Measurements from ENCODE around the gene LZTFL1.

The LZTFL1 gene

GRCh38 chr3:45790596-45790995, 51.3 kb downstream of the LZTFL1 start:
- H3K4me3 Mint-ChIP-seq, result no peak overlapping the region
- H3K9me3 Mint-ChIP-seq (ENCODE audit: low read depth), result peaks cover 9% of the 10 kb centered on the region
- peaks cover 18% of the 10 kb centered on the region for H3K27me3 Mint-ChIP-seq
- H3K27ac Mint-ChIP-seq, result no peak overlapping the region
- peaks cover 3% of the 10 kb centered on the region for H3K4me1 Mint-ChIP-seq (ENCODE audit: low read depth)
- H3K36me3 Mint-ChIP-seq, result no peaks in the 10 kb centered on the region

- H3K9me3 Mint-ChIP-seq (ENCODE audit: low read depth), result peaks cover 16% of the 10 kb centered on the region
- peaks cover 1% of the 10 kb centered on the region for H3K36me3 Mint-ChIP-seq
- peaks cover 6% of the 10 kb centered on the region for H3K27me3 Mint-ChIP-seq
- no peak overlapping the region for H3K4me3 Mint-ChIP-seq
- no peak overlapping the region for H3K27ac Mint-ChIP-seq
- H3K4me1 Mint-ChIP-seq (ENCODE audit: low read depth), result no peaks in the 10 kb centered on the region
These were observed 52.6 kb downstream of the LZTFL1 start for GRCh38 chr3:45789235-45789812.

DNA sequence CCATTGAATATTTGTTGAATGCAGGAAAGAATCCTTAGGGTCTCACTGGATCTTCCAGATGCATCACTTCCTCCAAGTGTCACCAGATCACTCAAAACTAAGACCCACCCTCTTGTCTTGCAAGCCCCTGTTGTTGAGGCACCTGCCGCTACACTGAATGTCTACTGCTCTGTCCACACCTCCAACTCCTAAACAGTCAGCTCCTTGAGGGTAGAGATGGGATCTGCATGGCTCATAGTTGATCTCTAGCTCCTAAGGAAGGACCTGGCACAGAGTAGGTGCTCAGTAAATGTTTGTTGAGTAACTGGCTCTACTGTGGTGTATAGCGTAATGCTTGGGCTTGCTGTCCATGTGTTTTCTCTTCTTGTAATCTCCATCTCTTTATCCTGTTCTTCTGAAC, 54.4 kb downstream of the LZTFL1 start:
- Mint-ChIP-seq H3K36me3 (peaks cover 2% of the 10 kb centered on the region), H3K27me3 (no peaks in the 10 kb centered on the region), H3K27ac (no peak overlapping the region), H3K4me3 (no peak overlapping the region), H3K4me1 (ENCODE audit: low read depth) (no peaks in the 10 kb centered on the region), H3K9me3 (ENCODE audit: low read depth) (peaks cover 22% of the 10 kb centered on the region)

GRCh38 chr3:45786801-45787495, 55.0 kb downstream of the LZTFL1 start:
- H3K27ac Mint-ChIP-seq, result no peak overlapping the region
- no peaks in the 10 kb centered on the region for H3K4me1 Mint-ChIP-seq (ENCODE audit: low read depth)
- no peak overlapping the region for H3K4me3 Mint-ChIP-seq
- H3K27me3 Mint-ChIP-seq, result no peaks in the 10 kb centered on the region
- peaks cover 2% of the 10 kb centered on the region for H3K36me3 Mint-ChIP-seq
- peaks cover 22% of the 10 kb centered on the region for H3K9me3 Mint-ChIP-seq (ENCODE audit: low read depth)

DNA sequence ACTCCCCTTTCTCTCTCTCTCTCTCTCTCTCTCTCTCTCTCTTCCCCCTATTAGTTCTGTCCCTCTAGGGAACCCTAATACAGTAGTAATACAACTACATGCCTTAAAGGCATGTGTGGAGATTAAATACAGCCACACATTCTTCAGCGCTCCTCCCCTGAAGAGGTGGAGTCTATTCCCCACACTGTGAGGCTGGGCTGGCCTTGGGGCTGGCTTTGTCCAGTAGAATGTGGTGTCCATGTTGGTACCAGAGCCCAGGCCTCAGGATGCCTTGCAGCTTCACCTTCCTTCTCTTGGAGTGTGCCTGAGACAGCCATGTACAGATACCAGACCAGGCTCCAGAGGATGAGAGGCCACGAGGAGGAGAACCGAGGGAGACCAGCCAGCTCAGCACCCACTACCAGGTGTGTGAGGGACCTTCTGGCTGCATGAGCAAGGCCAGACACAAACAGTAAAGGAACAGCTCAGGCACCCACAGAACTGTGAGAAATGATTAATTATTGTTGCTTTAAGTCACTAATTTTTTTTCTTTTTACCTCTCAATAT, 56.2 kb downstream of the LZTFL1 start:
- H3K4me1 Mint-ChIP-seq (ENCODE audit: low read depth), result no peaks in the 10 kb centered on the region

DNA sequence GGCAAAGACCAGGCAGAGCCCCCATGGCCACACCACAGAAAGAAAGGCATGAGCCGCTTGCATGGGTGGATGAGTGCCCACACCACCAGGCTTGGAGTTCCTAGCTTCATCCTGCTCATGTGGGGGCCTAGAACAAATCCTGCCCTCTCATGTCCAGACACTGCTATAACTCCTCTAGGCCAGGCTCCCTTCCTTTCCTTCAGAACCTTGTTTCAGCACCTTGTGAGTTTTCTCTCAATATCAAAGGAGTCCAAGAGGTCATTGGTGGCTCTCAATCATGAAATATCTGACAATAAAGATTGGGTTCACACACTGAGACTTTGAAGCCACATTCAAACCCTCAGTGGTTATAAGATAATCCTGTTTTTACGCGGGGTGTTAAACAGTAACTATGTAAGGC, 58.3 kb downstream of the LZTFL1 start:
- H3K27me3 Mint-ChIP-seq, result no peaks in the 10 kb centered on the region
- peaks cover 13% of the 10 kb centered on the region for H3K9me3 Mint-ChIP-seq (ENCODE audit: low read depth)
- H3K4me1 Mint-ChIP-seq (ENCODE audit: low read depth), result no peaks in the 10 kb centered on the region
- no peak overlapping the region for H3K4me3 Mint-ChIP-seq
- H3K27ac Mint-ChIP-seq, result no peak overlapping the region
- peaks cover 2% of the 10 kb centered on the region for H3K36me3 Mint-ChIP-seq

More for the DNA sequence above, 56.2 kb downstream of the LZTFL1 start:
- peaks cover 22% of the 10 kb centered on the region for H3K9me3 Mint-ChIP-seq (ENCODE audit: low read depth)
- peaks cover 2% of the 10 kb centered on the region for H3K36me3 Mint-ChIP-seq
- H3K4me3 Mint-ChIP-seq, result no peak overlapping the region
- H3K27me3 Mint-ChIP-seq, result no peaks in the 10 kb centered on the region
- H3K27ac Mint-ChIP-seq, result no peak overlapping the region

DNA sequence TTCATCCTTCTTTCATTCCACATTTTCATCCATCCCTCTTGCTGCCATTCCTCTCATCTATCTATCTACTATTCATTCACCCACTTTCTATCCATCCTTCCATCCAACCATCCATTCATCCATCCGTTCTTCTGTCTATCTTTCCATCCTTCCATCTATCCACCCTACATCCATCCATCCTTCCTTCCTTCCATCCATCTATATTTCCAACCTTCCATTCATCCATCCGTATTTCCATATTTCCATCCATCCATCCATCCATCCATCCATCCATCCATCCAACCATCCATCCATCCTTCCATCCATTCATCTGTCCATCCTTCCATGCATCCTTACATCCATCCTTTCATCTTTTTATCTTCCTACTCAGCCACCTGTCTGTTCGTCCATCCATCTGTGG, 59.5 kb downstream of the LZTFL1 start:
- H3K36me3 Mint-ChIP-seq, result peaks cover 2% of the 10 kb centered on the region
- no peak overlapping the region for H3K27ac Mint-ChIP-seq
- no peaks in the 10 kb centered on the region for H3K4me1 Mint-ChIP-seq (ENCODE audit: low read depth)
- peaks cover 13% of the 10 kb centered on the region for H3K9me3 Mint-ChIP-seq (ENCODE audit: low read depth)
- H3K4me3 Mint-ChIP-seq, result no peak overlapping the region
- no peaks in the 10 kb centered on the region for H3K27me3 Mint-ChIP-seq

- peaks cover 2% of the 10 kb centered on the region for H3K36me3 Mint-ChIP-seq
- no peaks in the 10 kb centered on the region for H3K27me3 Mint-ChIP-seq
- H3K4me3 Mint-ChIP-seq, result no peak overlapping the region
- H3K27ac Mint-ChIP-seq, result no peak overlapping the region
- H3K9me3 Mint-ChIP-seq (ENCODE audit: low read depth), result peaks cover 13% of the 10 kb centered on the region
- H3K4me1 Mint-ChIP-seq (ENCODE audit: low read depth), result no peaks in the 10 kb centered on the region
These were observed 60.1 kb downstream of the LZTFL1 start for GRCh38 chr3:45781841-45782240.

GRCh38 chr3:45781271-45781670, 60.6 kb downstream of the LZTFL1 start:
- Mint-ChIP-seq H3K4me1 (ENCODE audit: low read depth) (no peaks in the 10 kb centered on the region), H3K27me3 (no peaks in the 10 kb centered on the region), H3K27ac (no peak overlapping the region), H3K36me3 (peaks cover 2% of the 10 kb centered on the region), H3K4me3 (no peak overlapping the region), H3K9me3 (ENCODE audit: low read depth) (peaks cover 13% of the 10 kb centered on the region)

- no peak overlapping the region for H3K27ac Mint-ChIP-seq
- no peak overlapping the region for H3K4me3 Mint-ChIP-seq
- peaks cover 13% of the 10 kb centered on the region for H3K9me3 Mint-ChIP-seq (ENCODE audit: low read depth)
- no peaks in the 10 kb centered on the region for H3K4me1 Mint-ChIP-seq (ENCODE audit: low read depth)
- no peaks in the 10 kb centered on the region for H3K27me3 Mint-ChIP-seq
- H3K36me3 Mint-ChIP-seq, result peaks cover 2% of the 10 kb centered on the region
These were observed 61.9 kb downstream of the LZTFL1 start for GRCh38 chr3:45779746-45780735.

DNA sequence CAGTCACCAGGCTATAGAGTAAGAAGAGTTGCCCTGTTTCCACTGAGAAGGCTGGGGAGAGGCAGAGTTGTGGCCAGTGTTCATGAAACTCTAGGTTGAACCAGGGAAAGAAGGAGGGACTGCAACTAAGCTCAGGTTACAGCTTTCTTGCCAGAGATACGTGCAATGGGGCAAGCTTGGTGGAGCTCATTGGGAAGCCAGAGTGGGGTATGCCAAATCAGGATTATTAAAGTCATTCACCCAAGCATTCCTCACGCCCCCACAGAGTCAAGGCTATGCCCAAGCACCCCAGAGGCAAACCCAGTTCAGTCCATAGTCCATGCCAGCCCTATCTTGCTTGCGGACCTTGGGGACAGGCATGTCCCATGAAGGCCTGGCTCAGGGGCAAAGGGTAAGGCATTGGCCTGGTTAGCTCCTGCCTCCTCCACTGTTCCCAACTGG, 63.1 kb downstream of the LZTFL1 start:
- H3K36me3 Mint-ChIP-seq, result no peaks in the 10 kb centered on the region
- peaks cover under 1% of the 10 kb centered on the region for H3K9me3 Mint-ChIP-seq (ENCODE audit: low read depth)
- no peaks in the 10 kb centered on the region for H3K4me1 Mint-ChIP-seq (ENCODE audit: low read depth)
- peaks cover 2% of the 10 kb centered on the region for H3K27me3 Mint-ChIP-seq
- no peak overlapping the region for H3K27ac Mint-ChIP-seq
- no peak overlapping the region for H3K4me3 Mint-ChIP-seq

DNA sequence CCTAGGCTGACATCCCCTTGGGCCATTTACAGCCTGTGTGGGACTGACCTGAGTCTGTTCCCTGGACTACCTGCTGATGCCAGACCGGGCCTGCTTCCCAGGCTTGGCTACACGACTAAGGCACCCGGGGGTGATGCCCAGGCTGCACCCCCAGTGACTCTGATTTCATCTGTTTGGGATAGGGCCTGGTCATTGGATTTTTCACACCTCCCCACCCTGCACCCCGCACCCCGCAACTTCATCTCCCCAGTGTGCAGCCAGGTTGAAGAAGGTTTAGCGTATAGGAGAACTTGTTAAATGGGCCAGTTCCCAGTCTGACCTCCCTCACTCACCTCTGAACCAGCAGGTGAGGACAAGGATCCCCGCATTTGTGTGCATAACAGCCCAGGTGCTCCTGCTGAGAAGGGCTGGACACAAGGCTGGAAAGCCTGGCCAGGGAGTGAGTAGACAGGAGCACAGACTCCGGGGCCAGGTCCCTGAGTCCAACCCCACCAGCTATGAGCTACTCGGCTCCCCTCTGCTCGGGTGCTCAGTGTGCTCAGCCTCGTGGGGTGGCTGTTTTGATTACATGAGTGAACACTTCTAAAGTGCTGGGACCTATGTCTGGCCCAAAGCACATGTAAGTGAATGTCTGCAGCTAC, 64.1 kb downstream of the LZTFL1 start:
- Mint-ChIP-seq H3K9me3 (ENCODE audit: low read depth) (no peaks in the 10 kb centered on the region), H3K4me1 (ENCODE audit: low read depth) (peaks cover 5% of the 10 kb centered on the region), H3K4me3 (no peak overlapping the region), H3K27me3 (peaks cover 2% of the 10 kb centered on the region), H3K27ac (no peak overlapping the region), H3K36me3 (no peaks in the 10 kb centered on the region)

DNA sequence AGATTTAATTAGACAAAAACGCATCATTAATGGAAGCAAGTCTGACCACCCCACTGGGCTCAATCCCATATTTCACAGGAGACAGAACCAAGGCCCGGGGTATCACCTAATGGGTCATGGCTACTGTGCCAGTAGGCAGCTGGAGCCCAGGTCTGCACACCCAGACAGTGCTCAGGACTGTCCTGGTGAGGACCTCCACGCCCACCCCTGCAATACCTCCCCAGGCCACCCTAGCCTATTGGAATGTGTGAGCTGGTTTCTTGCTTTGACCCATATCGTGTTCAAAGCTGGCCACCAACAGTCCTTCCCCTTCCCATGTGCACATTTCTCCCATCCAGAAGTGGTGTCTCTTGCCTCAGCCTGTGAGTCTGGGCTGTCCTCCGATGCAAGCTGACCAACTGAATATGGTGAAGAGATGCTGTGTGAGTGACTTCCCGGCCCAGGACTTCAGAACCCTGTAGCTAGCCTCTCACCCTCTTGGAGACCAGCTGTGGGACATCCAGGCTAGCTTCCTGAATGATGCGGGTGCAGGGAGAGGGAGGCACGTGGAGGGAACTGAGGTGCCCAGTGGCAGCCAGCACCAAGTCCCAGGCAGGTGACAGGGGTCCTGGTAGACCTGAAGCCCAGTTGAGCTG, 64.7 kb downstream of the LZTFL1 start:
- Mint-ChIP-seq H3K4me1 (ENCODE audit: low read depth) (peaks cover 10% of the 10 kb centered on the region), H3K27ac (no peak overlapping the region), H3K4me3 (no peak overlapping the region), H3K36me3 (no peaks in the 10 kb centered on the region), H3K27me3 (peaks cover 2% of the 10 kb centered on the region), H3K9me3 (ENCODE audit: low read depth) (no peaks in the 10 kb centered on the region)

DNA sequence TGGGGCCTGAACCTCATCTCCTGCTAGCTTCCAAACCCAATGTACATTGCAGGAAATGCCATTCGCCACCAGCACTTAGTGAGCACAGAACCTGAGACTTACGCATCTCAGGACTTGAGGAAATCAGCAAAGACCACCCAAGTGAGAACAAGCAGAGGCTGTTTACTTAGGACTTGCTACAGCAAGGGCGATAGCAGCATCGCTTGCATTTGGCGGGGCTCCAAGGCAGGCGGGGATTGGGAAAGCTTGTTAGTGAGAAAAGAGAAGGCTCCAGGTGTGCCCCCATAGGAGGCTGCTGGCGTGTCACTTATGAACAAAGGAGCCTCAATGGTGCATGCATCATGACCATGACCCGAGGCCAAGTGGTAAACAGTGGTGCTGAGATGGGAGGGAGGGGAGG, 65.3 kb downstream of the LZTFL1 start:
- Mint-ChIP-seq H3K4me1 (ENCODE audit: low read depth) (peaks cover 14% of the 10 kb centered on the region), H3K27me3 (peaks cover 2% of the 10 kb centered on the region), H3K4me3 (no peak overlapping the region), H3K27ac (no peak overlapping the region), H3K36me3 (no peaks in the 10 kb centered on the region), H3K9me3 (ENCODE audit: low read depth) (no peaks in the 10 kb centered on the region)

Data from activated naive CD8-positive, alpha-beta T cell (primary cell).